Mucosa of gallbladder (tissue), 1 donor: Measurements from ENCODE around the gene ACOXL. TPM values are rescaled to one million over a fixed set of nuclear protein-coding genes. Genes with fewer than 3 reads are reported as not detected.

Experiments
- DNase-seq: peaks from one replicate; pipeline ENCODE4 v3.0.0-alpha.2; 2020; ENCODE audit warnings: low spot score
- total RNA-seq: library from RNA; stranded (reverse); gene quantifications from one replicate; pipeline ENCODE4 v1.2.1, GENCODE V29; 2021
- donor health status: DM: no; HTN: no; CAD: no.

ACOXL gene
- total RNA-seq, 1 donor from 2014 or later: not detected

GRCh38 chr2:111007757-111008688 is 275.6 kb downstream of the ACOXL start:
- DNase-seq: no peak

GRCh38 chr2:111011218-111011617 is 278.8 kb downstream of the ACOXL start:
- no peak for DNase-seq

GRCh38 chr2:111015283-111015995 is 283.1 kb downstream of the ACOXL start:
- DNase-seq: no peak

- DNase-seq: no peak
Measured at GRCh38 chr2:111017034-111017622, 284.8 kb downstream of the ACOXL start.

- DNase-seq: no peak
Measured at GRCh38 chr2:111017909-111018308, 285.5 kb downstream of the ACOXL start.

GRCh38 chr2:111019381-111019780 is 287.0 kb downstream of the ACOXL start:
- no peak for DNase-seq

GRCh38 chr2:111022633-111023032 is 290.3 kb downstream of the ACOXL start:
- no peak for DNase-seq

GRCh38 chr2:111024496-111024895 is 292.1 kb downstream of the ACOXL start:
- DNase-seq: no peak

GRCh38 chr2:111025288-111025687 is 292.9 kb downstream of the ACOXL start:
- no peak for DNase-seq

GRCh38 chr2:111028720-111029119 is 296.3 kb downstream of the ACOXL start:
- no peak for DNase-seq

GRCh38 chr2:111029181-111029927 is 297.0 kb downstream of the ACOXL start:
- DNase-seq: no peak

- DNase-seq: no peak
Measured at GRCh38 chr2:111030260-111030891, 298.0 kb downstream of the ACOXL start.

- DNase-seq: no peak
Measured at GRCh38 chr2:111030945-111031344, 298.6 kb downstream of the ACOXL start.

- DNase-seq: no peak
Measured at GRCh38 chr2:111031546-111032478, 299.4 kb downstream of the ACOXL start.

- peak; percentile 87 for DNase-seq
Measured at GRCh38 chr2:111032721-111033429, 300.5 kb downstream of the ACOXL start.

GRCh38 chr2:111034146-111034545 is 301.8 kb downstream of the ACOXL start:
- no peak for DNase-seq

- DNase-seq: no peak
Measured at GRCh38 chr2:111034606-111035005, 302.2 kb downstream of the ACOXL start.

GRCh38 chr2:111035830-111036441 is 303.6 kb downstream of the ACOXL start:
- DNase-seq: no peak

GRCh38 chr2:111037128-111037527 is 304.8 kb downstream of the ACOXL start:
- DNase-seq: no peak
